ELR (cell line): Measurements from ENCODE around the gene ITK.
"Not testable (repeated sequence)": the region's sequence is repeated elsewhere in the genome, so short reads cannot be mapped to it uniquely, and the experiment has no call there.

Experiments used
- DNase-seq: peaks from one replicate; pipeline ENCODE4 v3.0.0-alpha.2; 2015; ENCODE audit warnings: low read depth

The ITK gene

GRCh38 chr5:157168286-157168685, 12.4 kb upstream of the ITK start:
- DNase-seq = no peak

- no peak for DNase-seq
These were observed 8.2 kb upstream of the ITK start for GRCh38 chr5:157172403-157172802.

GRCh38 chr5:157175071-157175612, 5.5 kb upstream of the ITK start:
- no peak for DNase-seq

GRCh38 chr5:157177953-157178352, 2.7 kb upstream of the ITK start:
- peak; percentile 3 for DNase-seq

- no peak for DNase-seq
These were observed 1.7 kb upstream of the ITK start for GRCh38 chr5:157178966-157179365.

GRCh38 chr5:157182143-157182757, 1.6 kb downstream of the ITK start:
- DNase-seq = no peak

GRCh38 chr5:157184117-157184670, 3.6 kb downstream of the ITK start:
- DNase-seq = no peak

GRCh38 chr5:157185122-157185521, 4.5 kb downstream of the ITK start:
- DNase-seq = not testable (repeated sequence)

GRCh38 chr5:157186309-157187045, 5.8 kb downstream of the ITK start:
- DNase-seq = no peak

- DNase-seq = no peak
These were observed 6.6 kb downstream of the ITK start for GRCh38 chr5:157187046-157187754.

- no peak for DNase-seq
These were observed 7.6 kb downstream of the ITK start for GRCh38 chr5:157188270-157188669.

GRCh38 chr5:157189223-157189622, 8.6 kb downstream of the ITK start:
- no peak for DNase-seq

GRCh38 chr5:157193699-157194424, 13.2 kb downstream of the ITK start:
- no peak for DNase-seq

- DNase-seq = no peak
These were observed 15.4 kb downstream of the ITK start for GRCh38 chr5:157196045-157196444.

- DNase-seq = no peak
These were observed 16.4 kb downstream of the ITK start for GRCh38 chr5:157197086-157197485.

GRCh38 chr5:157198277-157198986, 17.8 kb downstream of the ITK start:
- no peak for DNase-seq

- DNase-seq = no peak
These were observed 21.2 kb downstream of the ITK start for GRCh38 chr5:157201857-157202256.

- DNase-seq = no peak
These were observed 22.8 kb downstream of the ITK start for GRCh38 chr5:157203417-157203816.

- no peak for DNase-seq
These were observed 24.1 kb downstream of the ITK start for GRCh38 chr5:157204765-157205164.

GRCh38 chr5:157205708-157206107, 25.1 kb downstream of the ITK start:
- DNase-seq = no peak

GRCh38 chr5:157210652-157211051, 30.0 kb downstream of the ITK start:
- DNase-seq = not testable (repeated sequence)
